Endodermal cell (in vitro differentiated cells): Measurements from ENCODE around the gene RLIM. TPM values are rescaled to one million over a fixed set of nuclear protein-coding genes. Genes with fewer than 3 reads are reported as not detected.

Source experiments
- DNase-seq: peaks from one replicate; pipeline ENCODE4 v3.0.0-alpha.2; 2017
- H3K27ac ChIP-seq: 2 replicates; pipeline ENCODE4 v1.5.1; 2013; ENCODE audit warnings: mild to moderate bottlenecking, low read depth, low read length, moderate library complexity
- H3K27me3 ChIP-seq: 2 replicates; pipeline ENCODE4 v1.6.1; 2013; ENCODE audit warnings: mild to moderate bottlenecking, low read length, moderate library complexity; ENCODE audit not compliant: insufficient read depth, control insufficient read depth, poor library complexity, severe bottlenecking
- H3K36me3 ChIP-seq: 2 replicates; pipeline ENCODE4 v1.7.0; 2013; ENCODE audit warnings: mild to moderate bottlenecking, low read length, moderate library complexity; ENCODE audit not compliant: control insufficient read depth, insufficient read depth
- H3K4me1 ChIP-seq: one replicate; pipeline ENCODE4 v1.7.0; 2013; ENCODE audit warnings: low read length; ENCODE audit not compliant: control insufficient read depth, insufficient read depth
- H3K4me3 ChIP-seq: 2 replicates; pipeline ENCODE4 v1.5.1; 2013; ENCODE audit warnings: mild to moderate bottlenecking, low read length, moderate library complexity
- H3K9ac ChIP-seq: 2 replicates; pipeline ENCODE4 v1.6.1; 2013; ENCODE audit warnings: mild to moderate bottlenecking, low read length, moderate library complexity; ENCODE audit not compliant: poor library complexity, severe bottlenecking; ENCODE audit errors: extremely low read depth
- H3K9me3 ChIP-seq: 2 replicates; pipeline ENCODE4 v1.6.1; 2013; ENCODE audit warnings: mild to moderate bottlenecking, low read length, moderate library complexity; ENCODE audit not compliant: control insufficient read depth
- H3K27ac Mint-ChIP-seq: 2 replicates; pipeline ENCODE4 v1.8.0; 2020; ENCODE audit warnings: mixed read lengths
- H3K27me3 Mint-ChIP-seq: 2 replicates; pipeline ENCODE4 v1.8.0; 2021; ENCODE audit warnings: mild to moderate bottlenecking, mixed read lengths; ENCODE audit not compliant: insufficient read depth
- H3K36me3 Mint-ChIP-seq: 2 replicates; pipeline ENCODE4 v1.8.0; 2020; ENCODE audit warnings: low read depth, mixed read lengths
- H3K4me1 Mint-ChIP-seq: 2 replicates; pipeline ENCODE4 v1.8.0; 2020; ENCODE audit warnings: mixed read lengths
- H3K4me3 Mint-ChIP-seq: 2 replicates; pipeline ENCODE4 v1.8.0; 2020; ENCODE audit warnings: mild to moderate bottlenecking, moderate library complexity, mixed read lengths
- H3K9me3 Mint-ChIP-seq: 2 replicates; pipeline ENCODE4 v1.8.0; 2020; ENCODE audit warnings: mild to moderate bottlenecking, mixed read lengths
- CTCF ChIP-seq: fragments of 200-600 bp; sonication (generic); conservative IDR thresholded peaks from 2 replicates; pipeline ENCODE4 v1.5.0; 2021; ENCODE audit warnings: antibody characterized with exemption, mild to moderate bottlenecking
- WGBS, 2 experiments: methylation state at CpG; one replicate each; pipeline versions ENCODE4 v1.1.5 to v1.1.7; 2013; ENCODE audit warnings: missing lambda C conversion rate in 2 of 2, mixed read lengths in 1 of 2; ENCODE audit not compliant: insufficient coverage in 1 of 2, insufficient read length in 1 of 2; 5-methylcytosine and 5-hydroxymethylcytosine counted together
- total RNA-seq, 2 donors: library from RNA; stranded (reverse); fragmentation: NEBNext Ultra II Directional in 1 of 2; extraction: Animal tissue kit (Norgen Biotek cat#: 25700) in 1 of 2; gene quantifications; 2 replicates in 1 of 2; 3 replicates in 1 of 2; pipeline ENCODE4 v1.2.1, GENCODE V29; 2021

Gene RLIM
- total RNA-seq, 2 donors from 2014 or later, result 33.4 to 44.5 TPM

DNA sequence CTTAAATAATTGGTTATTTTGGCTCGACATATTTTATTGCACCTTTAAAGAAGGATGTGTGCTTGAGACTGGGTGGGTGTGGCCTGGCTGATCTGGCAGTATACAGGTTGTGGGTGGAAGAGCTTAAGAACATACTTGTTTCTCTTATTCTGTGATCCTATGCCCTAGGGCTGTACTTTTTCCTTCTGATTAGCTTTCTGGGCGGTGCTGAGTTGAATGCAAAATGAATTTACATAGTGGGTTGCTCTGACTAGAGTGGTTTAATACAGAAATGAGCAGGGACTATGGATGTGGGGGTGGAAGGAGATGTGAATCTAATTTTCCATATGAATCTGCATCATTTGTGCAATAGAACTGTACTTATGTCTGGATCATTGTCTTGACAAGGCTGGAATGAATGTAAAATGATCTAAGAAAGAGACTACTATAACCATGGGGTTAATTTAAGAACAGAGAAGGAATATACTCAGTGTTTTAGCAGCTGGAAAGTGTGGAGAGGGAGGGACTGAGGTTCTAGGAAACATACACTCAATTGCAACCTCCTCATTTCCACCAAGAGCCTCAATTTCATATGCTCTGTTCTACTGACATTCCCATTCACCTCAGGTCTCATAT lies 73.7 kb downstream of the RLIM start:
- H3K4me3 ChIP-seq, result no peak overlapping the region
- H3K9me3 ChIP-seq, result no peaks in the 10 kb centered on the region
- no peak for DNase-seq
- no peaks in the 10 kb centered on the region for H3K36me3 ChIP-seq
- Mint-ChIP-seq H3K27ac (no peak overlapping the region), H3K4me1 (no peaks in the 10 kb centered on the region), H3K27me3 (peaks cover 23% of the 10 kb centered on the region), H3K4me3 (no peak overlapping the region), H3K9me3 (peaks cover 35% of the 10 kb centered on the region), H3K36me3 (no peaks in the 10 kb centered on the region)
- H3K27ac ChIP-seq, result no peak overlapping the region
- no peaks in the 10 kb centered on the region for H3K27me3 ChIP-seq
- 88% methylated on average over 1 of the region's 2 CpGs; no CpG with 5 or more reads in 1 of the 2 experiments for WGBS, 2 experiments
- TF ChIP-seq CTCF, result no peak
- H3K4me1 ChIP-seq, result no peaks in the 10 kb centered on the region
- no peak overlapping the region for H3K9ac ChIP-seq

GRCh38 chrX:74536832-74537371 lies 77.5 kb downstream of the RLIM start:
- peak; percentile 4 for TF ChIP-seq CTCF
- H3K36me3 ChIP-seq, result no peaks in the 10 kb centered on the region
- Mint-ChIP-seq H3K4me3 (peak overlapping the region; percentile 54), H3K9me3 (peaks cover 33% of the 10 kb centered on the region), H3K36me3 (no peaks in the 10 kb centered on the region), H3K4me1 (no peaks in the 10 kb centered on the region), H3K27me3 (peaks cover 25% of the 10 kb centered on the region), H3K27ac (no peak overlapping the region)
- H3K4me1 ChIP-seq, result no peaks in the 10 kb centered on the region
- H3K27ac ChIP-seq, result peak overlapping the region; percentile 86
- H3K9ac ChIP-seq, result no peak overlapping the region
- H3K27me3 ChIP-seq, result no peaks in the 10 kb centered on the region
- H3K4me3 ChIP-seq, result peak overlapping the region; percentile 73
- no peaks in the 10 kb centered on the region for H3K9me3 ChIP-seq
- WGBS, 2 experiments, result 17% methylated on average over 23 of the region's 26 CpGs; no CpG with 5 or more reads in 1 of the 2 experiments
- peak; percentile 80 for DNase-seq

GRCh38 chrX:74536152-74536831 lies 78.1 kb downstream of the RLIM start:
- H3K27ac Mint-ChIP-seq, result no peak overlapping the region
- H3K36me3 Mint-ChIP-seq, result no peaks in the 10 kb centered on the region
- TF ChIP-seq CTCF, result peak; percentile 65
- no peaks in the 10 kb centered on the region for H3K9me3 ChIP-seq
- DNase-seq, result peak; percentile 82
- 0% methylated on average over 48 of the region's 48 CpGs; no CpG with 5 or more reads in 1 of the 2 experiments for WGBS, 2 experiments
- peaks cover 29% of the 10 kb centered on the region for H3K27me3 Mint-ChIP-seq
- peak overlapping the region; percentile 54 for H3K4me3 Mint-ChIP-seq
- H3K27ac ChIP-seq, result peak overlapping the region; percentile 86
- no peaks in the 10 kb centered on the region for H3K27me3 ChIP-seq
- no peaks in the 10 kb centered on the region for H3K36me3 ChIP-seq
- peaks cover 37% of the 10 kb centered on the region for H3K9me3 Mint-ChIP-seq
- H3K4me1 ChIP-seq, result no peaks in the 10 kb centered on the region
- peak overlapping the region; percentile 73 for H3K4me3 ChIP-seq
- H3K4me1 Mint-ChIP-seq, result no peaks in the 10 kb centered on the region
- no peak overlapping the region for H3K9ac ChIP-seq
